ENCODE results near the gene PAK6.

PAK6 gene

DNA sequence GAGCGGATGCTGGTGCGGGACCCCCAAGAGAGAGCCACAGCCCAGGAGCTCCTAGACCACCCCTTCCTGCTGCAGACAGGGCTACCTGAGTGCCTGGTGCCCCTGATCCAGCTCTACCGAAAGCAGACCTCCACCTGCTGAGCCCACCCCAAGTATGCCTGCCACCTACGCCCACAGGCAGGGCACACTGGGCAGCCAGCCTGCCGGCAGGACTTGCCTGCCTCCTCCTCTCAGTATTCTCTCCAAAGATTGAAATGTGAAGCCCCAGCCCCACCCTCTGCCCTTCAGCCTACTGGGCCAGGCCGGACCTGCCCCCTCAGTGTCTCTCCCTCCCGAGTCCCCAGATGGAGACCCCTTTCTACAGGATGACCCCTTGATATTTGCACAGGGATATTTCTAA lies 37.1 kb downstream of the PAK6 start:
- no peak overlapping the region for H3K27ac ChIP-seq (replicated peaks)
- no peak for TF ChIP-seq SPI1 (IDR thresholded peaks at IDR 0.05; ENCODE audit: borderline replicate concordance, low read depth)
- TF ChIP-seq POLR2AphosphoS5 (IDR thresholded peaks at IDR 0.05; ENCODE audit: low read depth), result no peak
- TF ChIP-seq, protein P1, sequence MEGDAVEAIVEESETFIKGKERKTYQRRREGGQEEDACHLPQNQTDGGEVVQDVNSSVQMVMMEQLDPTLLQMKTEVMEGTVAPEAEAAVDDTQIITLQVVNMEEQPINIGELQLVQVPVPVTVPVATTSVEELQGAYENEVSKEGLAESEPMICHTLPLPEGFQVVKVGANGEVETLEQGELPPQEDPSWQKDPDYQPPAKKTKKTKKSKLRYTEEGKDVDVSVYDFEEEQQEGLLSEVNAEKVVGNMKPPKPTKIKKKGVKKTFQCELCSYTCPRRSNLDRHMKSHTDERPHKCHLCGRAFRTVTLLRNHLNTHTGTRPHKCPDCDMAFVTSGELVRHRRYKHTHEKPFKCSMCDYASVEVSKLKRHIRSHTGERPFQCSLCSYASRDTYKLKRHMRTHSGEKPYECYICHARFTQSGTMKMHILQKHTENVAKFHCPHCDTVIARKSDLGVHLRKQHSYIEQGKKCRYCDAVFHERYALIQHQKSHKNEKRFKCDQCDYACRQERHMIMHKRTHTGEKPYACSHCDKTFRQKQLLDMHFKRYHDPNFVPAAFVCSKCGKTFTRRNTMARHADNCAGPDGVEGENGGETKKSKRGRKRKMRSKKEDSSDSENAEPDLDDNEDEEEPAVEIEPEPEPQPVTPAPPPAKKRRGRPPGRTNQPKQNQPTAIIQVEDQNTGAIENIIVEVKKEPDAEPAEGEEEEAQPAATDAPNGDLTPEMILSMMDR (IDR thresholded peaks at IDR 0.05; ENCODE audit: insufficient read depth, low read length), result no peak
- TF ChIP-seq, protein P2, sequence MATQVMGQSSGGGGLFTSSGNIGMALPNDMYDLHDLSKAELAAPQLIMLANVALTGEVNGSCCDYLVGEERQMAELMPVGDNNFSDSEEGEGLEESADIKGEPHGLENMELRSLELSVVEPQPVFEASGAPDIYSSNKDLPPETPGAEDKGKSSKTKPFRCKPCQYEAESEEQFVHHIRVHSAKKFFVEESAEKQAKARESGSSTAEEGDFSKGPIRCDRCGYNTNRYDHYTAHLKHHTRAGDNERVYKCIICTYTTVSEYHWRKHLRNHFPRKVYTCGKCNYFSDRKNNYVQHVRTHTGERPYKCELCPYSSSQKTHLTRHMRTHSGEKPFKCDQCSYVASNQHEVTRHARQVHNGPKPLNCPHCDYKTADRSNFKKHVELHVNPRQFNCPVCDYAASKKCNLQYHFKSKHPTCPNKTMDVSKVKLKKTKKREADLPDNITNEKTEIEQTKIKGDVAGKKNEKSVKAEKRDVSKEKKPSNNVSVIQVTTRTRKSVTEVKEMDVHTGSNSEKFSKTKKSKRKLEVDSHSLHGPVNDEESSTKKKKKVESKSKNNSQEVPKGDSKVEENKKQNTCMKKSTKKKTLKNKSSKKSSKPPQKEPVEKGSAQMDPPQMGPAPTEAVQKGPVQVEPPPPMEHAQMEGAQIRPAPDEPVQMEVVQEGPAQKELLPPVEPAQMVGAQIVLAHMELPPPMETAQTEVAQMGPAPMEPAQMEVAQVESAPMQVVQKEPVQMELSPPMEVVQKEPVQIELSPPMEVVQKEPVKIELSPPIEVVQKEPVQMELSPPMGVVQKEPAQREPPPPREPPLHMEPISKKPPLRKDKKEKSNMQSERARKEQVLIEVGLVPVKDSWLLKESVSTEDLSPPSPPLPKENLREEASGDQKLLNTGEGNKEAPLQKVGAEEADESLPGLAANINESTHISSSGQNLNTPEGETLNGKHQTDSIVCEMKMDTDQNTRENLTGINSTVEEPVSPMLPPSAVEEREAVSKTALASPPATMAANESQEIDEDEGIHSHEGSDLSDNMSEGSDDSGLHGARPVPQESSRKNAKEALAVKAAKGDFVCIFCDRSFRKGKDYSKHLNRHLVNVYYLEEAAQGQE (IDR thresholded peaks at IDR 0.05; ENCODE audit: insufficient replicate concordance, low read depth), result no peak
- no peak for TF ChIP-seq GABPA (IDR thresholded peaks at IDR 0.05; ENCODE audit: low read depth)
- H3K4me3 ChIP-seq (replicated peaks; ENCODE audit: insufficient read depth, low read length), result no peak overlapping the region
- DNase-seq (ENCODE audit: low read depth in 1 of 2, low spot score in 1 of 2), result no peak
- no peaks in the 10 kb centered on the region for H3K27me3 ChIP-seq (ENCODE audit: insufficient read depth, poor library complexity, severe bottlenecking)

DNA sequence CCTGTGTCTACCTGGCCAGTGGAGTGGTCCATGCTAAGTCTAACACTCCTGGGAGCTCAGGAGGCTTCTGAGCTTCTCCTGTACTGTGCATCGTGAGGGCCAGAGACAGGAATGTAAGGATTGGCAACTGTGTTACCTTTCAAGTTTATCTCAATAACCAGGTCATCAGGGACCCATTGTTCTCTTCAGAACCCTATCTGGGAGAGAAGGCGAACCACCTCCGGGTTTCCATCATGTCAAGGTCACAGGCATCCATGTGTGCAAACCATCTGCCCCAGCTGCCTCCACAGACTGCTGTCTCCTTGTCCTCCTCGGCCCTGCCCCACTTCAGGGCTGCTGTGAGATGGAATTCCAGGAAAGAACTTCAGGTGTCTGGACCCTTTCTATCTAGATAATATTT lies 38.1 kb downstream of the PAK6 start:
- TF ChIP-seq SPI1 (IDR thresholded peaks at IDR 0.05; ENCODE audit: borderline replicate concordance, low read depth), result no peak
- no peak for TF ChIP-seq POLR2AphosphoS5 (IDR thresholded peaks at IDR 0.05; ENCODE audit: low read depth)
- TF ChIP-seq, protein P1 (IDR thresholded peaks at IDR 0.05; ENCODE audit: insufficient read depth, low read length), result no peak
- TF ChIP-seq, protein P2 (IDR thresholded peaks at IDR 0.05; ENCODE audit: insufficient replicate concordance, low read depth), result no peak
- TF ChIP-seq GABPA (IDR thresholded peaks at IDR 0.05; ENCODE audit: low read depth), result no peak
- Histone ChIP-seq H3K27me3 (ENCODE audit: insufficient read depth, poor library complexity, severe bottlenecking) (no peaks in the 10 kb centered on the region), H3K4me3 (replicated peaks; ENCODE audit: insufficient read depth, low read length) (no peak overlapping the region), H3K27ac (replicated peaks) (no peak overlapping the region)
- DNase-seq (ENCODE audit: low read depth in 1 of 2, low spot score in 1 of 2), result no peak

DNA sequence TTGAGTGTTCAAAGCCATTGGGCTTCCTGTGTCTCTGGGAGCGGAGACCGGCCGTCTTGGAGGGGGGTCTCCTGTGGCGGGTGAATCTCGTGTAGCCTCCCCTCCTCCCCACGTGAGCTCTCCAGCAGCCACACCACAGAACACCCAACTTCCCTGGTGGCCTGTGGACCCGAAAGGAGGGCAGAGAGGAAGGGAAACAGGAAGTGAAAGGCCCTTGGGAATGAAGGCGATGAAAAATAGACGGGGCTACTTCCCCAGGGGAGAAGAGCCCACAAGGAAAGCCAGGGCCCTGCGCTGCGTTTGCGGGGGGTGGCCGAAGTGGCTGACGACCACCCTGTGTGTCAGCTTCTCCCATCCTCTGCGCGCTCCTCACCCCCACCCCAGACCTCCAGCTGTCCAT lies 38.6 kb downstream of the PAK6 start:
- DNase-seq (ENCODE audit: low read depth in 1 of 2, low spot score in 1 of 2), result peak in 1 of 2 experiments; percentile 53
- TF ChIP-seq, protein P1 (IDR thresholded peaks at IDR 0.05; ENCODE audit: insufficient read depth, low read length), result no peak
- TF ChIP-seq GABPA (IDR thresholded peaks at IDR 0.05; ENCODE audit: low read depth) (no peak), POLR2AphosphoS5 (IDR thresholded peaks at IDR 0.05; ENCODE audit: low read depth) (no peak), SPI1 (IDR thresholded peaks at IDR 0.05; ENCODE audit: borderline replicate concordance, low read depth) (peak; percentile 90; the same call in 1 of the 2 replicates)
- Histone ChIP-seq H3K27me3 (ENCODE audit: insufficient read depth, poor library complexity, severe bottlenecking) (no peaks in the 10 kb centered on the region), H3K4me3 (replicated peaks; ENCODE audit: insufficient read depth, low read length) (no peak overlapping the region; the same call in 1 of the 2 replicates), H3K27ac (replicated peaks) (no peak overlapping the region)

DNA sequence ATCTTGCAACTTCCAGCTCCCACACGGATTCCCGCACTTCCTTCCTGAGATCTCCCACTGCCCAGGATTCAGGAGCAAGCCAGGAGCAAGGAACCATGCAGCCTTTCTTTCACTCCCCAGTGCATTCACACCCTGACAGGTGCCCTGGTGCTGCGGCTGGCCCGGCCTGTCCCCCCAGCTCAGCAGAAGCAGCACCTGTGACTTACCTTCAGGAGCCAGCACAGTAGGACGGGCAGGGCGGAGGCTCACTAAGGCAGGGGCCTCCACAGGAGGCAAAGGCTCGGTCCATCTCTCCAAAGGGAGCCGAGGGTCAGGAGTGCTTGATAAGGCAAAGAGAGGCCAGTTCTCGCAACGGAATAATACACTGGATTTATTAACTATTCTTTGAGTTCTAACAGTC lies 39.2 kb downstream of the PAK6 start:
- Histone ChIP-seq H3K27ac (replicated peaks) (no peak overlapping the region), H3K27me3 (ENCODE audit: insufficient read depth, poor library complexity, severe bottlenecking) (no peaks in the 10 kb centered on the region), H3K4me3 (replicated peaks; ENCODE audit: insufficient read depth, low read length) (no peak overlapping the region)
- TF ChIP-seq, protein P2 (IDR thresholded peaks at IDR 0.05; ENCODE audit: insufficient replicate concordance, low read depth), result no peak
- no peak for TF ChIP-seq SPI1 (IDR thresholded peaks at IDR 0.05; ENCODE audit: borderline replicate concordance, low read depth)
- no peak for TF ChIP-seq GABPA (IDR thresholded peaks at IDR 0.05; ENCODE audit: low read depth)
- TF ChIP-seq, protein P1 (IDR thresholded peaks at IDR 0.05; ENCODE audit: insufficient read depth, low read length), result no peak
- no peak for TF ChIP-seq POLR2AphosphoS5 (IDR thresholded peaks at IDR 0.05; ENCODE audit: low read depth)
- no peak for DNase-seq (ENCODE audit: low read depth in 1 of 2, low spot score in 1 of 2)

All from HL-60 (cell line).